ENCODE measurements around the gene PHLPP1. TPM values are rescaled to one million over a fixed set of nuclear protein-coding genes. Genes with fewer than 3 reads are reported as not detected.

Gene PHLPP1
- total RNA-seq, 1 donor, result 7.2 TPM

DNA sequence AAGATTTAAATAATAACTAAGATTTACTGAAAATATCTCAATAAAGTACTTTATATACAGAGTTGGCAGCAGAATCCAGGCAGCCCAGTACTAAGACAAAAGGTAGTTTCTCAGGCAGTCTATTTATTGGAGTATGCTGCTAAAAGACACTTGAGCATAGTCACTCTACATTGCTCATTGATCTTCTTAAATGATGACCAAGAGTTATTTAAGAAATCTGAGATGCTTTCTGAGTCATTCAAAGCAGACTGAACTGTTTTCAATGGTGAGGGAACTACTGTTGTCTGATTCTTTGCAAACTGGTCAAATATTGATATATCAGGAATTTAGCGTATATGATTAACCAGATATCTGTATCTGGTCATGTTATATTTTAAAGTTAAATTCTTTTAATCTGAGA is 133.6 kb downstream of the PHLPP1 start:
- no peak for DNase-seq (ENCODE audit: low read depth)
- TF ChIP-seq, protein P1, sequence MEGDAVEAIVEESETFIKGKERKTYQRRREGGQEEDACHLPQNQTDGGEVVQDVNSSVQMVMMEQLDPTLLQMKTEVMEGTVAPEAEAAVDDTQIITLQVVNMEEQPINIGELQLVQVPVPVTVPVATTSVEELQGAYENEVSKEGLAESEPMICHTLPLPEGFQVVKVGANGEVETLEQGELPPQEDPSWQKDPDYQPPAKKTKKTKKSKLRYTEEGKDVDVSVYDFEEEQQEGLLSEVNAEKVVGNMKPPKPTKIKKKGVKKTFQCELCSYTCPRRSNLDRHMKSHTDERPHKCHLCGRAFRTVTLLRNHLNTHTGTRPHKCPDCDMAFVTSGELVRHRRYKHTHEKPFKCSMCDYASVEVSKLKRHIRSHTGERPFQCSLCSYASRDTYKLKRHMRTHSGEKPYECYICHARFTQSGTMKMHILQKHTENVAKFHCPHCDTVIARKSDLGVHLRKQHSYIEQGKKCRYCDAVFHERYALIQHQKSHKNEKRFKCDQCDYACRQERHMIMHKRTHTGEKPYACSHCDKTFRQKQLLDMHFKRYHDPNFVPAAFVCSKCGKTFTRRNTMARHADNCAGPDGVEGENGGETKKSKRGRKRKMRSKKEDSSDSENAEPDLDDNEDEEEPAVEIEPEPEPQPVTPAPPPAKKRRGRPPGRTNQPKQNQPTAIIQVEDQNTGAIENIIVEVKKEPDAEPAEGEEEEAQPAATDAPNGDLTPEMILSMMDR (IDR thresholded peaks at IDR 0.05; ENCODE audit: insufficient read depth, low read length), result no peak
- no peak overlapping the region for H3K4me3 ChIP-seq (ENCODE audit: low read depth, low read length)

- H3K4me3 ChIP-seq (ENCODE audit: low read depth, low read length), result no peak overlapping the region
- TF ChIP-seq, protein P1 (IDR thresholded peaks at IDR 0.05; ENCODE audit: insufficient read depth, low read length), result no peak
- no peak for DNase-seq (ENCODE audit: low read depth)
Measured at GRCh38 chr18:62850619-62851306, 135.4 kb downstream of the PHLPP1 start.

- TF ChIP-seq, protein P1 (IDR thresholded peaks at IDR 0.05; ENCODE audit: insufficient read depth, low read length), result no peak
- H3K4me3 ChIP-seq (ENCODE audit: low read depth, low read length), result no peak overlapping the region
- peak; percentile 28 for DNase-seq (ENCODE audit: low read depth)
Measured at GRCh38 chr18:62852851-62853250, 137.5 kb downstream of the PHLPP1 start.

GRCh38 chr18:62856294-62856693 is 141.0 kb downstream of the PHLPP1 start:
- DNase-seq (ENCODE audit: low read depth), result no peak
- TF ChIP-seq, protein P1 (IDR thresholded peaks at IDR 0.05; ENCODE audit: insufficient read depth, low read length), result no peak
- no peak overlapping the region for H3K4me3 ChIP-seq (ENCODE audit: low read depth, low read length)

DNA sequence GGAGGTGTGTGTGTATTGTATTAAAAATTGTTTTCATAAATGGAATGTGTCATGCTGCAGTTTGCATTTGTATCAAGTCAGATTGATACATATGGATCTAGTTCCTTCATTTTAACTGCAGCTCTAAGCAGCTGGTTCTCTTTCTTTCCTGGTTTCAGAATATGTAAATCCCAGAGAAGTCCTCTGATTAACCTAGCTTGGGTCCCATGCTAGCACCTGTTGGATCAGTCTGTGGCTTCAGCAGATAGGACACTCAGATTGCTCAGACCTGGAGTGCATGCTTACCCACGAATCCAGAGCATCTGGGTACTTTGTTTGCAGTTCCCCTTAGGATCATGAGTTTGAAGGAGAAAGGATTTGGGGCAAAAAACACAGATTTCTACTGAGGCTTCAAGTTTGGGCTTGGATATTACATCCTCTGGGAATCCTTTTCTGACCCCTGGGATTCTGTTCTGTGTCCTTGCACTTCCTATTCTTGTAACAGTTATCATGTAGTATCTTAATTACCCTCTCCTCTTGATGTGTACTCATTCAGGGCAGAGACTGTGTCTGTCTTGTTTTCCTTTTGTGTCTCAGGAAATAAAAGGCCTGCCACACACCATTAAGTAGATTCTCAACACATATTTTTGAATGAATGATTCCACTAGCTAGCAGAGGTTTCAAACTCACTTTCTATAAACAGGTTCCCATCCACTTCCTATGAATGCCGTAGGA is 142.1 kb downstream of the PHLPP1 start:
- H3K4me3 ChIP-seq (ENCODE audit: low read depth, low read length), result no peak overlapping the region
- TF ChIP-seq, protein P1 (IDR thresholded peaks at IDR 0.05; ENCODE audit: insufficient read depth, low read length), result no peak
- DNase-seq (ENCODE audit: low read depth), result no peak

DNA sequence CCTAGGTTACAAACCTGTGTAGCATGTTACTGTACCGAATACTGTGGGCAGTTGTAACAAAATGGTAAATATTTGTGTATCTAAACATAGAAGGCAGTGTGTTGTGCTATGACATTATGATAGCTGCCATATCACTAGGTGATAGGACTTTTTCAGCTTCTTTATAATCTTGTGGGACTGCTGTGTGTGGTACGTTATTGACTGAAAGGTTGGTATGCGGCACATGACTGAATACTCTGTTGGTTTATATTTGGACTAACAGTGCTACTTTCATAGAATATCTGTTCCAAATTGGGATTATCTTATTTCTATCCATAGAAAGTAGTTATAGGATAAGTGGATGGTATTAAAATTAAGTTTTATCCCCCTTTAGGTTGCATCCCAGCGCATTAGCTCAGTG is 144.7 kb downstream of the PHLPP1 start:
- TF ChIP-seq, protein P1 (IDR thresholded peaks at IDR 0.05; ENCODE audit: insufficient read depth, low read length), result no peak
- no peak overlapping the region for H3K4me3 ChIP-seq (ENCODE audit: low read depth, low read length)
- DNase-seq (ENCODE audit: low read depth), result no peak
